Measurements from ENCODE around the gene SUV39H1.

- TF ChIP-seq CTCF (IDR thresholded peaks at IDR 0.05; ENCODE audit: low read depth, low read length, missing input control): no peak
- TF ChIP-seq FOXA2 (IDR thresholded peaks at IDR 0.05): no peak
- no peak for TF ChIP-seq ATF3 (IDR thresholded peaks at IDR 0.05)
Measured at GRCh38 chrX:48751343-48751742, 54.8 kb downstream of the SUV39H1 start.
